GM19452 (cell line): ENCODE data around the gene POLD1.
"Not testable (repeated sequence)": the region's sequence is repeated elsewhere in the genome, so short reads cannot be mapped to it uniquely, and the experiment has no call there.

ENCODE experiments used
- ATAC-seq: cut with Tn5 transposase; IDR thresholded peaks from one replicate; pipeline ENCODE4 v1.9.1; 2021; ENCODE audit not compliant: unreplicated experiment

POLD1 gene

DNA sequence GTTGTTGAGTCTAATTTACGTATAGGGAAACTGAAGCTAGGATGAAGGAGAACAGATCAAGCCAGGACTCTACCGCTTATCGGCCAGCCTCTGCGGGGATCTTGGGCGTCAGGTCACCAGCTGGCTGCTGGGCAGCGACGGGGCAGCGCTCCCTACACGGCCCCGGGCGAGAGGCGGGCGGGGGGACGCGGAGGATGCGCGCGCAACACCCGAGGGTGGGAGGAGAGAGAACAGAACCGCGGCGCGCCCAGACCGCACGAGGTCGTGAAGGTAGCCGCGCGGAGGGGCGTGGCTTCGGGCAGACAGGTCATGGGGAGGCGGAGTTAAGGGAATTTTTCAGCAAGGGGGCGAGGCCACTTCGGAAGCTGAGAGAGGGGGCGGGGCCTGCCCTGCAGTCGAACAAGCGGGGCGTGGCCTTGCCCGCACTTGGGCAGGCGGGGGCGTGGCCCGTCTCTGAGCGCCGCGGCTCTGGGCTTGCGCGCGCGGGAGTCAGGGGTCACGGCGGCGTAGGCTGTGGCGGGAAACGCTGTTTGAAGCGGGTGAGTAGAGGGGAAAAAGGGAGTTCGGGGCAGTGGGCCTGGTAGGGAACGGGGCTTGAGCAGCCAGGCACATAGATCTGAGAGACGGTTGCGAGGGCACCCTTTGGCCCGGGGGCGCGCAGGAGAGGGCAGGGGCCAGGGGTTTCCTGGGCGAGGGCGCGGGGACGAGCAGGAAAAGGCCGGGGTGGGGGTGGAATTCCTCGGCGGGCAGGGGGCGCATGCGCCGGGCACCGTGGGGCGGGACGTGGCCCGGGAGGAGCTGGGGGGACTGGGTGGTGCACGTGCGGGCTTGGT lies at the start of gene POLD1:
POLD1 (plus strand) TSS at position 496 of the 833 bp plus-strand sequence. CDS start 14,505 bp downstream, outside the sequence.
- ATAC-seq: peak; percentile 79

DNA sequence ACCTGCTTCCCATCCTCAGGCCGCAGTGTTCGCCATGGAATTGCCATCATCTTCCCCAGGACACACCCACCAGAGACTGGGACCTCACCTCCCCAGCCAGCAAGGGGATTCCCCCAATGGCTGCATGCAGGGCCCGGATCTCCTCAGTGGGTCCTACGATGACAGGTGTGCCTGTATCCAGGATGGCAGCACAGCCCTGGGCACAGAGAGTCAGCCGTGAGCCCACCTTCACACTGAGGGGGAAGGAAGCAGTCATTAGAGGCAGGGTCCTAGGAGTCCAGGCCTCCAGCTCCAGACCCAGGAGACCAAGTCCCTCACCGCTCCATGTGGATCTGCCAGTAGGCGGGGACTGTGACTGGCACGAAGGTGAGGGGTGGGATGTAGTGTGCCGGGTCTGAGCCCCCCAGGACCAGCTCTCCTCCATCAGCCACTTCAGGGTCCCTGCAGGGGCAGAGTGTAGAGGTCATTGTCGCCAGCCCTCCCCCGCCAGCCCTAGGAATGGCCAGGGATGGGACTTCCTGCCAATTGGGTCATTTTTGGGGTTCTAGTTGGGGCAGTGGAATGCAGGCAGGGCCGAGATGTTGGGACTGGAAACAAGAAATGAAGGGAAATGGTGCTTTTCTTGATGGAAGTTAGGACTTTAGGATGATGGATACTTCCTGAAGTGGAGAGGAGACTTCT lies 49.3 kb upstream of the POLD1 start:
- ATAC-seq: no peak

DNA sequence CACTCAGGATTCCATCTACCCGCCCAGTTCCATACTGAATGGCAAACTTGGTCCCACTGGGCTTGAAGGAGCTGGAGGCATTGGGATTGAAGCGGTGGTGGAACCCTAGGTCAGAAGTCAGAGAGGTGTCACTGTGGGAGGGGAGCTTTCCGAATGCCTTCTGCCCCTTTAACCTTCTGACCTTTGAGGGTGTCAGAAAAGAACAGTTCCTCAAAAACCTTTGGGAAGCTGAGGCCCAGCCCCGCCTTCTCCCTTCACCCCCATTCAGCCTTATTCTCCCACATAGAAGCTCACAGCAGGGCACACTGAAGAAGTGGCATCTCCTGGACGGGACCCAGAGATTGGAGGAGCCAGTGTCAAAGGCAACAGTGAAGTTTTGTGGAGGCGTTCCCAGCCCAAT lies 47.1 kb upstream of the POLD1 start:
- ATAC-seq: not testable (repeated sequence)

DNA sequence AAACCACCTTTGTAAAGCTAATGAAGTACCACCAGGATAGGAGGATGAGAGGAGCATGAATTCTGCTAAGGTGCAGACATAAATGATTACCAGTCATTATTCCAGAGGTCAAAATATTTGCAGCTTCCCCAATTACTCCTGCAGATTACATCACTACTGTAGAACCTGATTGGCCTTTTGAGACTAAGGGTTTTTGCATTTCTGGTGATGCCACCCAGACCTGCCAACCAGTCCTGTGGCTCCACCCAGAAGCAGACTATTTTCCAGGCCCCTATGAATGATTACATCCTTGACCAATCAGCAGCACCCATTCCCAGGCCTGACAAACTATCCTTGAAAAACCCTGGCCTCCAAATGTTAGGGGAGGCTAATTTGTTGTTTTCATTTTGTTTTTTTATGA lies 43.8 kb upstream of the POLD1 start:
- ATAC-seq: no peak

DNA sequence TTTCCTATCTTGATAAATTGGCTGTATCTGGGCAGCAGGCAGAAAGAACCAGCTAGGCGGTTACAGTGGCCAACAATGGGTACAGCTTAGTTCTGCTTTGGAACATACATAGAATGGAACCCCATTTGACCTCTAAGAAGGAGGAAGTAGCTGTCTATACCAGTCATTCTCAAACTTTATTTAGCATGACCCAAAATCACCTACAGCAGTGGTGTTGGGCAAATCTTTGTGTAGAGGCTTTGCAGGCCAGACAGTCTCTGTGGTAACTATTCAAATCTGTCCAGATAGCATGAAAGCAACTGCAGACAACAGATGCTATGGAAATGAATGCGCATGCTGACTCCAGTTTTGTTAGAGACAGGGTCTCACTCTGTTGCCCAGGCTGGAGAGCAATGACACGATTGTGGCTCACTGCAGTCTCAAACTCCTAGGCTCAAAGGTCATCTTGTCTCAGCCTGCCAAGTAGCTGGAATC lies 43.0 kb upstream of the POLD1 start:
- no peak for ATAC-seq

DNA sequence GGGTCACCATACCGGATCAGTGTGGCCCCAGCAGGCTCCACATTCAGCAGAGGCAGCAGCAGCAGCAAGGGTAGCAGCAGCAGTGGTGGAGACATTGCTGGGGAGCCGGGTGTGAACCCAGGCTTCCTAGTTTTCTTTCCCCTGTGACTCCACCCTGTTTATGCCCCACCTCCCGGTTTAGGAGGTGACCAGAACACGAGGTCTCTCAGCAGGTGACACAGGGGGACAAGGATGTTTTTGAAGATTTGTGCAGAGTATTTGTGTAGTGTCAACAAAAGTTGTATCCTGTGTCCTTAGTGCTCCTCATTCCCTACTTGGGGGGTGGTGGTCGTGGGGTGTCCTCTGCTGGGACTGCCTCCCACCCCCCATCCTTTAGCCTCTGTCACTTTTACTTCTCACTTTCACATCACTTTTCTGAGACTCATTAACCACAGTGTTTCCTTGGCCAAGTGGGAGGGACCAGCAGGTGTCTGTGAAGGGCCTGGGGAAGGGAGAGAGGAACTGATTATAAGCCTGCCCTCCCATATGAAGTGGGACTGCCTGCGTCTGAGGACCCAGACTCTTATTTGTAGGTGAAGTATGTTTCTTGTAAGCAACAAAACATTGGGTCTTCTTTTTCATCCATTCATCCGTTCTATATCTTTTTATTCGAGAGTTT lies 39.4 kb upstream of the POLD1 start:
- no peak for ATAC-seq

DNA sequence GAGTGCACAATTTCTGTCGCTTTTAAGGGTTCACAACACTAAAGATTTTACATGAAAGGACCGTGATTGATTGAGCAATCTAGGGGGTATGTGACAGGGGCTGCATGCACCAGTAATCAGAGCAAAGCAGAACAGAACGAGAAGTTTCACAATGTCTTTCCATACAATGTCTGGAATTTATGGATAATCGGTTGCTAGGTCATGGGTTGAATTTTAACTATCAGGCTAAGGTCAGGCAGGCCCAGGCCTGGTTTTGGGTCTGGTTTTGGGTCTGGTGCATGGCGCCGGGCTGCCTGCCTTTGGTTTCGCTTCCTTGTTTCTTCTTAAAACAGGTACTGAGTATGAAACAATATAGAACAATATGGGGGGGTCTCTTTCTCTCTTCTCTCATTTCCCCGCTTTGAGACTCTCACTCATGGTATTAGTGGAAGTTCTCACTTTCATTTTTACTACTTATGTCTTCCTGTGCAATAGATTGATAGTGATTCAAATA lies 37.0 kb upstream of the POLD1 start:
- ATAC-seq: not testable (repeated sequence)

DNA sequence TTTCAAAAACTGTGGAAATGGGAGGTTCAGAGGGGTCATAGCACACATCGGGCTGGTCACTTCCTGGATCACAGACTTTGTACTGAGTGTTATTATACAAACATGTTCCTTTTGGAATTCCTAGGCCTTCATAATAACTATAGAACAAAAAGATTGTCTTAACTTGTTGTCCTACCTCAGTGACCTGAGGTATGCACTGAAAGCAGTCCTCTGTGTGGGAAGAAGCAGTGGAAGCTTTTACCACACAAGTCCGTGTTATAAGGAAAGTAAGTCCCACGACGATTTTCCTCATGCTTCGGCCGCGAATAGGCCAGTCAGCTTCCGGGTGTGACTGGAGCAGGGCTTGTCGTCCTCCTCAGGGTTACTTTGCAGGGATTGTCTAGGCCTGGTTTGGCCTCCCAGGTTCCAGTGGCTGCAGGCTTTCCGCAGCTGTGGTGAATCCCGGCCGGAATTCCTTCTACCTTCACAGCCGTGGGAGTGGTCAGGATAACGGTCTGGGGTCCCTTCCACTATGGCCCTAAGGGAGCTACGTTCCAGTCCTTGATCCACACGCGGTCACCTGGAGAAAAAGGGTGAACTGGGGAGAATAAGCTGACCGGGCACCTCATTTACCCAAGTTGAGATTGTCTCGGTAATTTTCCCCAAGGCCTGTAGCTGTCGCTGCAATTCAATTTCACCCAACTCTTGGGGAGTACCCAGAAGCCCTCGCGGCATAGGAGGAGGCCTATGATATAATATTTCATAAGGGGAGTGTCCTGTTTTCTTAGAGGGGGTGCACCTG lies 34.7 kb upstream of the POLD1 start:
- ATAC-seq: no peak

DNA sequence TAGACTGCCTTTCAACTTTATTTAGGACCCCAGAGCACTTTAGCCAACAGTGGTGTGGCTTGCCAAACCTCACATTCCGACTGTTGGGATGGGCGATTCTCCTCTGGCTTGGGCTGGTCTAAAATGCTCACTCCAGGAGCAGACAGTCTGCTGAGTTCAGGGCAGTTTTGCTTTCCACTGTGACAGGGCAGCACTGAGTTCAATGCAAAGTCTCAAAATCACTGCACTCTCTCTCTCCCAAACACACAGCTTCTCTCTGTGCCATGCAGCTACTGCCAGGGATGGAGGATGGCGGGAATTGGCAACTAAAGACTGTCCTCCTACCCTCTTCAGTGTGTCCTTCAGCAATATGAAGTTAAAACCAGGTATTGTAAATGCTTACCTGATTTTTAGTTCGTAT lies 31.9 kb upstream of the POLD1 start:
- no peak for ATAC-seq

DNA sequence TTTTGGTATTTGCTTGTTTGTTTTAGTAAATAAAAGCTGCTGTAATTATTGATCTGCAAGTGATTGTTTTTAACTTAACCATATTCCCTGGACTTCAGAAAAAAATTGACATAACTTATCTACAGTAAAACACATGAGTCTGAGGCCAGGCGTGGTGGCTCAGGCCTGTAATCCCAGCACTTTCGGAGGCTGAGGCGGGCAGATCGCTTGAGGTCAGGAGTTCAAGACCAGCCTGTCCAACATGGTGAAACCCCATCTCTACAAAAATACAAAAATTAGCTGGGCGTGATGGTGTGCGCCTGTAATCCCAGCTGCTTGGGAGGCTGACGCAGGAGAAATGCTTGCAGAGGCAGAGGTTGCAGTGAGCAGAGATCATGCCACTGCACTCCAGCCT lies 30.7 kb upstream of the POLD1 start:
- ATAC-seq: not testable (repeated sequence)

DNA sequence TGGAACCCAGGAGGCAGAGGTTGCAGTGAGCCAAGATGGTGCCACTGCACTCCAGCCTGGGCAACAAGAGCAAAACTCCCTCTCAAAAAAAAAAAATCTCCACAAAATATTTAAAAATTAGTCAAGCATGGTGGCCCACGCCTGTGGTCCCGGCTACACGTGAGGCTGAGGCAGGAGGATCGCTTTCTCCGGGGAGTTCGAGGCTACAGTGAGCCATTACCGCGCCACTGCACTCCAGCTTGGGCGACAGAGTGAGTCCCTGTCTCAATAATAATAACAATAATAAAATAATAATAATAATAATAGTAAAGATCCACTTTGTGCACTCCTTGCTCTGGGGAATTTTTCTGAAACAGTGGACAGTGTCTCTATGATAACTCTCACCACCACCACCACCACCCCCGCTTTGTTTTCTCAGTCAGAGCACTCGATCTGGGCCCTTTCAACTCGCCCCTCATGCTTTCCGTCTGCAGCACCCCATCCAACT lies 27.4 kb upstream of the POLD1 start:
- no peak for ATAC-seq

DNA sequence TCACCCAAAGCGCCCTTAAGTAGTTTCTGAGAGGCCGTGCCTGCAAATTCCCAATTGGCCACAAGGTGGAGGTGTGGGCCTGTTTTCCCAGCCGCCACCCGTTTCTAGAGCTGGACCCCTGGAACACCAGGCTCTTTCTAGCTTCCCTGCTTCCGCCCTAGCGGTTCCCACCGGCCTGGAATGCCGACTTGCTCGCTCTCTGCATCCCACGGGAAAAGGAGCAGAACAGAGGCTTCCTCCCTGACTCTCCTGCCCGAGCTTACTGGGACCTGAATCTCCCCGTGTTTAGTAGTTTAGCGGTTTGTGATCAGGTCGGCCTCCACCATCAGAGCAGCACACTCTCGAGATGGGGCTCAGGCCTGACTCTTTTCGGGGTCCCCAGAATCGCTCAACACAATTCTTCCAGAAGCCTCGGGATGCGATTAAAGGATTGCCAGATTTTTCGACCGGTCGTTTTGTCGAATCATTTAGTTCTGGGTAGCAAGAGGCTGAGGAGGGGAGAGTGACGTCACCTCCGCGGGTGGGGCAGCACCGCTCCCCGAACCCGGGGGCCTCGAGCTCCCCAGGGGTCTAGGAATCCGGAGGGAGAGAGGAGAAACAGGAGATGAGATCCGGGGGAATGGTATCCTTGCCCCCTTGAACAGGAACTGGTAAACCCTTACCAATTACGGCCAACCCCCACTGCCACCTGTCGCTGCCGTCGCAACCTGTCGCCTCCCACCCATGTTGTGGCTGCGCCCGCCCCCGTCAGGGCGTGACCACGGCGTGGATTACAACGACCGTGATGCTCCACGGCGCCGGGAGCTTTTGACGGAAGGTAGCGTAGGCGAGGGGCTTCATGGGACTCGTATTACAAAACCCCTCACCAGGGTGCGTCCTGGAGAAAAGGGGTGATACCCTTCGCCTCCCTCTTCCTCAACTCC lies 26.7 kb upstream of the POLD1 start:
- no peak for ATAC-seq

DNA sequence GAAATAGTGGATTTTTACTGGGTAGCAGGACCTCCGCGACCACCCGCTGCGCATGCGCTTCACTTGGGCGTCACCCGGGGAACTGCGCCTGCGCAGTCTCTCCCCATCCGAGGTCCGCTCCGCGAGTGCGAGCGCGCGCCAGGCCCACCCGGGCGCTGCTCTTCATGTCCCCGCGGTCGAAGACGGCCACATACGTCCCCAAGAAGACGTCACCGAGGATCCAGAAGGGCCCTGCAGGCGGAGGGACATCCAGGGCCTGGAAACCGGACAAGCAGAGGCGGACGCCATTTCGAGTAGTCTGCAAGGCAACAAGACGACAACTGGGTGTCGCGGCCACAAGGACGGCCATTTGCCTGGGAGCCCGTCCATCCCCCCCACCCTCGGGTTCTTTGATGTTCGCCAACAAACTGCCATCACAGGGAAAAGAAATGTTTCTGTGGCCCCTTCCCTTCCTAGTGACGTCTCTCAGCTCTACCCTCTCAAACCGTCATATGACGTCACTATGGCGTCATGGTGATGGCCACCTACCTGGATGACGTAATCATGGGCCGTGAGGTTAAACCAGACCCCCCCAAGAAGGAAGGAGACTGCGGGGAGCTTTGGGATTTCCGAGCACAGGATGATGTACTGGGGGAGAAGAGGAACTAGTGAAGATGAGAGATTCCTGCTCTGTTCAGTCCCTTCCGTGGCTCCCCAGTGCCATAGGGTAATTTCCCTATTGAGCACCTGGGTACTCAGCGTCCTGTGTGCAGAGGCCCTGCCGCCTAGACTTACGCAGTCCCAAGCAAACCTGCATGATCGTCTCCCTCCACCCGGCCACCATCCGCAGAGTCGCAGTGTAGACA lies 25.4 kb upstream of the POLD1 start:
- no peak for ATAC-seq

DNA sequence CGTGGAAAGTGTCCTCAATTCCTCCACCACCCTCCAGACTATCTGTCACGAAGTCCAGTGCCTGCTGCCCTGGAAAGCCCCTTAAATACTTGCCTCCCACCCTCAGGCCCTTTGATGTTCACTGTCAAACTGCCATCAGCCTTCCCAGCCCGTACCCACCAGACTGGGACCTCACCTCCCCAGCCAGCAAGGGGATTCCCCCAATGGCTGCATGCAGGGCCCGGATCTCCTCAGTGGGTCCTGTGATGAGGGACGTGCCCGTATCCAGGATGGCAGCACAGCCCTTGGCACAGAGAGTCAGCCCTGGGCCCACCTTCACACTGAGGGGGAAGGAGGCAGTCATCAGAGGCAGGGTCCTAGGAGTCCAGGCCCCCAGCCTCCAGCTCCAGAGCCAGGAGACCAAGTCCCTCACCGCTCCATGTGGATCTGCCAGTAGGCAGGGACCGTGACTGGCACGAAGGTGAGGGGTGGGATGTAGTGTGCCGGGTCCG lies 24.8 kb upstream of the POLD1 start:
- ATAC-seq: no peak

DNA sequence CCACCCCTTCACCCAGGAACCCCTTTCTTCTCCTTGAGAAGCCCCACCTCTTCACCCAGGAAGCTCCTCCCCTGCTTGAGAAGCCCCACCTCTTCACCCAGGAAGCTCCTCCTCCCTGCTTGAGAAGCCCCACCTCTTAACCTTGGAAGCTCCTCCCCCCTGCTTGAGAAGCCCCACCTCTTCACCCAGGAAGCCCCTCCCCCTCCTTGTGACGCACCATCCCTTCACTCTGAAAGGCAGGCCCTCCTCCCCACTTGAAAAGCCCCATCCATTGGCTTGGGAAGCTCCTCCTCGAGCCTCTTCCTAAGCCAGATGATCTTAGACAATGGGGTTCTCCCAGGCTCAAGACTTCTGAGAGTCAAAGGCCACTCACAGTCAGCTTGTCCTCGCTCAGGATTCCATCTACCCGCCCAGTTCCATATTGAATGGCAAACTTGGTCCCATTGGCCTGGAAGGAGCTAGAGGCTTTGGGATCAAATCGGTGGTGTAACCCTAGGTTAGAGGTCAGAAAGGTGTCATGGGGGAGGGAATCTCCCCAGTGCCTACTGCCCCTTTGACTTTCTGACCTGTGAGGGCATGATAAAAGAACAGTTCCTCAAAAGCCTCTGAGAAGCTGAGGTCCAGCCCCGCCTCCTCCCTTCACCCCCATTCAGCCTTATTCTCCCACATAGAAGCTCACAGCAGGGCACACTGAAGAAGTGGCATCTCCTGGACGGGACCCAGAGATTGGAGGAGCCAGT lies 22.7 kb upstream of the POLD1 start:
- no peak for ATAC-seq

DNA sequence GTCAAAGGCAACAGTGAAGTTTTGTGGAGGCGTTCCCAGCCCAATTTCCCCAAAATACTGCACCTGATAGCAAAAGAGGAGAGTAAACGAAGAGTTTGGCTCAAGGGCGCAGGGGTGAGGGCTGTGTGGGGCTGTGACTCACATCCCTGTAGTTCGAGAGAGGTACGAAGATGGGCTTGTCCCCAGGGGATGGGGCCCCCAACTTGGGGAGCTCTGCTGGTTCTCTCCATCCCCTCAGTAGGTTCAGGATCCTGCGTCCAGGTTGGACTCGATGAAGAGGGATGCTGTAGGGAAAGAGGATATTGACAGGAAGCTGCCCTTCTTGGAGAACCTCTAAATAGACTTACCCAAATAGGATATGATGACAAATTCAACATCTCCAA lies 22.1 kb upstream of the POLD1 start:
- ATAC-seq: no peak

DNA sequence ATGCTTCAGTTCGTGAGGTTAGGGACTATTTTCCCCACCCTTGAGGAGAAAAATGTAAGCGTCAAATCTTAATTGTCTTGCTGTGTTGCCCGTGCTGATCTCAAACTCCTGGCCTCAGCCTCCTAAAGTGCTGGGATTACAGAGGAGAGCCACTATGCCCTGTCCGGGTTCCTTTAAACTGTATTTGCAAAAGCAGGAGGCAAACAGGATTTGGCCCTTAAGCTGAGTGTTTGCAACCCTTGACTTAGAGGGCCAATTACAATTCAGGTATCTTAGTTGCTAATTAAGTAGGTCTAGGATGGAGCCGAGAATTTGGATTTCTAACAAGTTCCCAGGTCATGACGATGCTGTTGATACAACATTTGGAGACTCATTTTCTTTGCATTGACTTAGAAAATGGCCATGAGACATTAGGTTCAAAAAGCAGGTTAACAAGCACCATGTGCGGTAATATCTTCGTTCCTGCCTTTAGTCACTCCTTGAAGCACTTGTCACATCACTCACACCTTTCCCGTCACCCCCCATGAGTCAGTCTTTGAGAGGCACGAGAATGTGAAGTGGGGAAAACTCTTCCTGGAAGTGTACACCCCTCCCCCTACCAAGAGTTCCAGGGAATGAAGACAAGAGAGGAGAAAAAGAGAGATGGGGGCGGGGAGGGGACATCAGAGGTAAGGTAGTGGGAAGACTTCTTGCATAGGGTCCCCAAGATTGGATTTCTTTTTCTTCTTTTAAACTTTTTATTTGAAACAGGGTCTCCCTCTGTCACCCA lies 21.3 kb upstream of the POLD1 start:
- ATAC-seq: no peak
